Panc1 (cell line): ENCODE data around the gene UNC5B. TPM values are rescaled to one million over a fixed set of nuclear protein-coding genes. Genes with fewer than 3 reads are reported as not detected.

Source experiments
- ATAC-seq: fragments of 200-7000 bp; cut with Tn5 transposase; 2 replicates; pipeline ENCODE4 v1.9.1; 2020; ENCODE audit warnings: mild to moderate bottlenecking, moderate library complexity
- BruUV-seq: library from RNA; stranded (reverse); fragments of 400-500 nt; replicated peaks from 2 replicates; lab custom pipeline; 2021; lab: Mats Ljungman, UMichigan
- CTCF ChIA-PET: fragments of 300-600 bp; sonication (Branson Sonifier 250); formaldehyde crosslinking; loops from one replicate; lab custom pipeline; 2022; ENCODE audit warnings: antibody characterized with exemption; lab: Charles Lee
- POLR2A ChIA-PET: fragments of 300-600 bp; sonication (Branson Sonifier 250); formaldehyde crosslinking; loops from one replicate; lab custom pipeline; 2022; ENCODE audit warnings: antibody characterized with exemption; lab: Charles Lee
- DNase-seq: peaks from one replicate; pipeline ENCODE4 v3.0.0-alpha.2; 2010; ENCODE audit warnings: low read depth, low spot score
- H3K27ac ChIP-seq: 2 replicates; pipeline ENCODE4 v1.5.1; 2011; ENCODE audit warnings: mild to moderate bottlenecking, low read length, inconsistent platforms
- H3K27me3 ChIP-seq: fragments of 200-500 bp; sonication (Bioruptor generic); 2 replicates; pipeline ENCODE4 v1.6.0; 2014; ENCODE audit warnings: low read length, inconsistent platforms; ENCODE audit not compliant: control insufficient read depth, insufficient read depth
- H3K36me3 ChIP-seq: fragments of 200-500 bp; sonication (Bioruptor generic); 2 replicates; pipeline ENCODE4 v1.5.1; 2014; ENCODE audit warnings: inconsistent platforms, mild to moderate bottlenecking, low read length, moderate library complexity; ENCODE audit not compliant: control insufficient read depth, insufficient read depth
- H3K4me1 ChIP-seq: 2 replicates; pipeline ENCODE4 v1.5.1; 2011; ENCODE audit warnings: inconsistent platforms, mild to moderate bottlenecking, low read length, moderate library complexity; ENCODE audit not compliant: control insufficient read depth, insufficient read depth
- H3K4me3 ChIP-seq, 2 experiments: 2 replicates each; pipeline ENCODE4 v1.5.1; 2011 to 2012; ENCODE audit warnings: low read depth in 2 of 2, low read length in 2 of 2, mild to moderate bottlenecking in 2 of 2, inconsistent platforms in 1 of 2, moderate library complexity in 1 of 2
- H3K9me3 ChIP-seq: fragments of 200-500 bp; sonication (Bioruptor generic); 2 replicates; pipeline ENCODE4 v1.5.1; 2014; ENCODE audit warnings: low read depth, mild to moderate bottlenecking, inconsistent platforms, low read length, moderate library complexity; ENCODE audit not compliant: control insufficient read depth, insufficient read depth
- POLR2AphosphoS5 ChIP-seq: IDR thresholded peaks from 2 replicates; pipeline ENCODE4 v1.6.1; 2012; ENCODE audit warnings: mild to moderate bottlenecking, low read depth, low read length, moderate library complexity
- SIN3A ChIP-seq: IDR thresholded peaks from 2 replicates; pipeline ENCODE4 v1.6.1; 2012; ENCODE audit warnings: low read depth, mild to moderate bottlenecking, low read length, moderate library complexity, borderline replicate concordance; ENCODE audit not compliant: insufficient read depth
- TCF7L2 ChIP-seq: IDR thresholded peaks from 2 replicates; pipeline ENCODE4 v1.6.1; 2011; ENCODE audit warnings: mild to moderate bottlenecking, low read depth, low read length, inconsistent platforms
- in situ Hi-C: cut with HindIII; loops from 2 replicates; pipeline ENCODE4 v1.10.0; 2016; ENCODE audit warnings: low sequenced_read_pairs, low pct_unique_long_range_greater_than_20kb
- intact Hi-C: fragments of 100-400 bp; cut with micrococcal nuclease; formaldehyde crosslinking; loops from one replicate; pipeline ENCODE4 v1.10.0; 2022; ENCODE audit not compliant: unreplicated experiment
- total RNA-seq: library from RNA; stranded (reverse); gene quantifications from one replicate; pipeline ENCODE4 v1.2.1, GENCODE V29; 2021; ENCODE audit not compliant: unreplicated experiment
- TF ChIP-seq, protein P1 (sequence below): fragments of 450-650 bp; IDR thresholded peaks from 2 replicates; pipeline ENCODE4 v1.5.1; 2017; ENCODE audit warnings: mild to moderate bottlenecking
- TF ChIP-seq, protein P2 (sequence below), 2 experiments: IDR thresholded peaks; 2 replicates each; pipeline ENCODE4 v1.6.1; 2011 to 2012; ENCODE audit warnings: low read depth in 2 of 2, control low read depth in 1 of 2, low read length in 1 of 2, mild to moderate bottlenecking in 1 of 2, moderate library complexity in 1 of 2; ENCODE audit not compliant: insufficient read depth in 1 of 2

Gene UNC5B
- total RNA-seq, 1 experiment from 2014 or later, result 1.1 TPM

DNA sequence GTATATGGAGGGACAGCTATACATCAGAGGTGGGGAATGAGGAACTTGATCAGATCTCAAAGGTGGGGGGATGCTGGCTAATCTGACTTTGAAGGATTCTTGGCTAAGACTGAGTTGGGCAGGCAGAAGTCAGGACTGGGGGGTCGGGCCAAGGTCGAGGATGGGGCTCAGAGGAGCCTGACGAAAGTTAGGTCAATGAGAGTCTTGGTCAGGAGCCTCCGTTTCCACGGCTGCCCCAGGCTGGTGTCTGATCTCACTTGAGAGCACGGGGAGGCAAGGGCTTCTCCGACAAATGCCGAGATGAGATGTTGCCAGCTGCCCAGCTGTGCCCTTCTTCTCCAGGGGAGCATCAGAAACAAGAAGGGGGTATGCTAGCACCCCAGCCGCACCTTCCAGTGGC is 112.4 kb downstream of the UNC5B start:
- intact Hi-C loops (no loop called here), in situ Hi-C loops (no loop called here)
- ATAC-seq (no peak), DNase-seq (no peak)
- no peaks in the 10 kb centered on the region for H3K27me3 ChIP-seq
- H3K9me3 ChIP-seq, result no peaks in the 10 kb centered on the region
- peaks cover 6% of the 10 kb centered on the region; the same call in 1 of the 2 replicates for H3K4me1 ChIP-seq
- no peak overlapping the region for H3K27ac ChIP-seq
- ChIA-PET CTCF (no interaction called here), POLR2A (no interaction called here)
- no peak for TF ChIP-seq POLR2AphosphoS5
- TF ChIP-seq, protein P1, sequence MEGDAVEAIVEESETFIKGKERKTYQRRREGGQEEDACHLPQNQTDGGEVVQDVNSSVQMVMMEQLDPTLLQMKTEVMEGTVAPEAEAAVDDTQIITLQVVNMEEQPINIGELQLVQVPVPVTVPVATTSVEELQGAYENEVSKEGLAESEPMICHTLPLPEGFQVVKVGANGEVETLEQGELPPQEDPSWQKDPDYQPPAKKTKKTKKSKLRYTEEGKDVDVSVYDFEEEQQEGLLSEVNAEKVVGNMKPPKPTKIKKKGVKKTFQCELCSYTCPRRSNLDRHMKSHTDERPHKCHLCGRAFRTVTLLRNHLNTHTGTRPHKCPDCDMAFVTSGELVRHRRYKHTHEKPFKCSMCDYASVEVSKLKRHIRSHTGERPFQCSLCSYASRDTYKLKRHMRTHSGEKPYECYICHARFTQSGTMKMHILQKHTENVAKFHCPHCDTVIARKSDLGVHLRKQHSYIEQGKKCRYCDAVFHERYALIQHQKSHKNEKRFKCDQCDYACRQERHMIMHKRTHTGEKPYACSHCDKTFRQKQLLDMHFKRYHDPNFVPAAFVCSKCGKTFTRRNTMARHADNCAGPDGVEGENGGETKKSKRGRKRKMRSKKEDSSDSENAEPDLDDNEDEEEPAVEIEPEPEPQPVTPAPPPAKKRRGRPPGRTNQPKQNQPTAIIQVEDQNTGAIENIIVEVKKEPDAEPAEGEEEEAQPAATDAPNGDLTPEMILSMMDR, result no peak
- TF ChIP-seq SIN3A, result no peak
- no peak for TF ChIP-seq TCF7L2
- TF ChIP-seq, protein P2, sequence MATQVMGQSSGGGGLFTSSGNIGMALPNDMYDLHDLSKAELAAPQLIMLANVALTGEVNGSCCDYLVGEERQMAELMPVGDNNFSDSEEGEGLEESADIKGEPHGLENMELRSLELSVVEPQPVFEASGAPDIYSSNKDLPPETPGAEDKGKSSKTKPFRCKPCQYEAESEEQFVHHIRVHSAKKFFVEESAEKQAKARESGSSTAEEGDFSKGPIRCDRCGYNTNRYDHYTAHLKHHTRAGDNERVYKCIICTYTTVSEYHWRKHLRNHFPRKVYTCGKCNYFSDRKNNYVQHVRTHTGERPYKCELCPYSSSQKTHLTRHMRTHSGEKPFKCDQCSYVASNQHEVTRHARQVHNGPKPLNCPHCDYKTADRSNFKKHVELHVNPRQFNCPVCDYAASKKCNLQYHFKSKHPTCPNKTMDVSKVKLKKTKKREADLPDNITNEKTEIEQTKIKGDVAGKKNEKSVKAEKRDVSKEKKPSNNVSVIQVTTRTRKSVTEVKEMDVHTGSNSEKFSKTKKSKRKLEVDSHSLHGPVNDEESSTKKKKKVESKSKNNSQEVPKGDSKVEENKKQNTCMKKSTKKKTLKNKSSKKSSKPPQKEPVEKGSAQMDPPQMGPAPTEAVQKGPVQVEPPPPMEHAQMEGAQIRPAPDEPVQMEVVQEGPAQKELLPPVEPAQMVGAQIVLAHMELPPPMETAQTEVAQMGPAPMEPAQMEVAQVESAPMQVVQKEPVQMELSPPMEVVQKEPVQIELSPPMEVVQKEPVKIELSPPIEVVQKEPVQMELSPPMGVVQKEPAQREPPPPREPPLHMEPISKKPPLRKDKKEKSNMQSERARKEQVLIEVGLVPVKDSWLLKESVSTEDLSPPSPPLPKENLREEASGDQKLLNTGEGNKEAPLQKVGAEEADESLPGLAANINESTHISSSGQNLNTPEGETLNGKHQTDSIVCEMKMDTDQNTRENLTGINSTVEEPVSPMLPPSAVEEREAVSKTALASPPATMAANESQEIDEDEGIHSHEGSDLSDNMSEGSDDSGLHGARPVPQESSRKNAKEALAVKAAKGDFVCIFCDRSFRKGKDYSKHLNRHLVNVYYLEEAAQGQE (IDR thresholded peaks at IDR 0.05; ENCODE audit: insufficient read depth in 1 of 2, low read depth in 2 of 2, low read length in 1 of 2), result no peak
- no peak overlapping the region for H3K4me3 ChIP-seq
- H3K36me3 ChIP-seq, result no peaks in the 10 kb centered on the region
- no TSS peak for BruUV-seq

DNA sequence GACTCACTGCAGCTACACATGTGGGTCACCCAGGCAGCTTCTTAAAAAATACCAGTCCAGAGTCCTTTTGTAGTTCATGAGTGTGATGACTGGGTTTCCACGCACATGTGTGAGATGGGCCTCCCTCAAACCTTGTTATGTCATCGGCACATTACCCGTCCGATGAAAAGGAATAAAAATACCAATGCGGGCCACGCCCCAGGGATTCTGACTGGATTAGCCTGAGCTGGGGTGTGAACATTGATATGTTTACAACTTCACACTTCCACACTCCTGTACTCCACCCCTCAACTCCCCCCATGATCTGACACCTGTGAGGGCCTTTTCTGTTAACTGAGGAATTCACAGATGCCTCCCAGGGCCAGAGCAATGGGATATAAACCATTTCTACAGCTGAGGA is 112.9 kb downstream of the UNC5B start:
- POLR2A ChIA-PET, result no interaction called here
- no peaks in the 10 kb centered on the region for H3K36me3 ChIP-seq
- in situ Hi-C loops (no loop called here), intact Hi-C loops (no loop called here)
- CTCF ChIA-PET, result no interaction called here
- ATAC-seq (no peak), DNase-seq (no peak)
- H3K4me1 ChIP-seq, result peaks cover 1% of the 10 kb centered on the region; the same call in 1 of the 2 replicates
- BruUV-seq, result no TSS peak
- no peak overlapping the region for H3K4me3 ChIP-seq
- TF ChIP-seq TCF7L2 (no peak), POLR2AphosphoS5 (no peak), SIN3A (no peak)
- TF ChIP-seq, protein P1, result no peak
- TF ChIP-seq, protein P2 (IDR thresholded peaks at IDR 0.05; ENCODE audit: insufficient read depth in 1 of 2, low read depth in 2 of 2, low read length in 1 of 2), result no peak
- H3K9me3 ChIP-seq, result no peaks in the 10 kb centered on the region
- no peak overlapping the region for H3K27ac ChIP-seq
- no peaks in the 10 kb centered on the region for H3K27me3 ChIP-seq
